ENCODE measurements around the gene MED28. TPM values are rescaled to one million over a fixed set of nuclear protein-coding genes. Genes with fewer than 3 reads are reported as not detected.

Gene MED28
- total RNA-seq, 1 experiment from 2014 or later: 43.1 TPM

GRCh38 chr4:17681281-17682221, 67.1 kb downstream of the MED28 start:
- ChIA-PET POLR2A (ENCODE audit: unreplicated experiment) (no interaction called here), CTCF (no interaction called here)
- no peaks in the 10 kb centered on the region for H3K36me3 ChIP-seq (ENCODE audit: low read depth)
- intact Hi-C loops (cut with micrococcal nuclease; ENCODE audit: unreplicated experiment): no loop called here
- no peaks in the 10 kb centered on the region for H3K79me2 ChIP-seq (ENCODE audit: low read depth)
- no peaks in the 10 kb centered on the region for H4K20me1 ChIP-seq (ENCODE audit: insufficient read depth)
- no peak overlapping the region for H3K4me3 ChIP-seq
- TF ChIP-seq CTCF (conservative IDR thresholded peaks at IDR 0.05) (no peak), EZH2 (IDR thresholded peaks at IDR 0.05; ENCODE audit: low read depth) (no peak)
- no peaks in the 10 kb centered on the region for H3K27me3 ChIP-seq (ENCODE audit: insufficient read depth, low read depth)
- no peaks in the 10 kb centered on the region for H3K9me3 ChIP-seq (ENCODE audit: insufficient read depth, low read depth)
- H3F3A ChIP-seq (ENCODE audit: insufficient read depth, low read depth): no peaks in the 10 kb centered on the region
- no peak overlapping the region for H3K27ac ChIP-seq
- no peak for DNase-seq
- BruUV-seq (replicated peaks): no TSS peak
- no peak overlapping the region for H3K4me2 ChIP-seq
- H3K9me2 ChIP-seq (ENCODE audit: insufficient read depth): no peaks in the 10 kb centered on the region
- no peaks in the 10 kb centered on the region for H3K4me1 ChIP-seq (replicated peaks; ENCODE audit: insufficient read depth)
- no peak overlapping the region for H2AFZ ChIP-seq

- Histone ChIP-seq H3K4me2 (no peak overlapping the region), H3K79me2 (ENCODE audit: low read depth) (no peaks in the 10 kb centered on the region), H3K36me3 (ENCODE audit: low read depth) (no peaks in the 10 kb centered on the region), H3K4me1 (replicated peaks; ENCODE audit: insufficient read depth) (no peaks in the 10 kb centered on the region), H4K20me1 (ENCODE audit: insufficient read depth) (no peaks in the 10 kb centered on the region), H3K4me3 (no peak overlapping the region), H3K27me3 (ENCODE audit: insufficient read depth, low read depth) (no peaks in the 10 kb centered on the region), H3K9me3 (ENCODE audit: insufficient read depth, low read depth) (no peaks in the 10 kb centered on the region), H3K9me2 (ENCODE audit: insufficient read depth) (no peaks in the 10 kb centered on the region), H3K27ac (no peak overlapping the region), H3F3A (ENCODE audit: insufficient read depth, low read depth) (no peaks in the 10 kb centered on the region), H2AFZ (no peak overlapping the region)
- DNase-seq: no peak
- POLR2A ChIA-PET (ENCODE audit: unreplicated experiment): no interaction called here
- BruUV-seq (replicated peaks): no TSS peak
- intact Hi-C loops (cut with micrococcal nuclease; ENCODE audit: unreplicated experiment): no loop called here
- TF ChIP-seq EZH2 (IDR thresholded peaks at IDR 0.05; ENCODE audit: low read depth) (no peak), CTCF (conservative IDR thresholded peaks at IDR 0.05) (no peak)
- CTCF ChIA-PET: no interaction called here
These were observed 67.8 kb downstream of the MED28 start for GRCh38 chr4:17682222-17682566.

Other genes with a start within 250 kb of the MED28 start
- gene QDPR, start 102.6 kb upstream of the MED28 start, total RNA-seq (2021): 14.0 and 27.8 TPM in 2 replicates
- gene CLRN2, start 99.5 kb upstream of the MED28 start, total RNA-seq (2021): not detected in 2 replicates
- gene LAP3, start 37.4 kb upstream of the MED28 start, total RNA-seq (2021): 43.9 and 45.0 TPM in 2 replicates
- not detected in 2 replicates for gene FAM184B, start 167.0 kb downstream of the MED28 start, total RNA-seq (2021)
- 53.2 and 54.2 TPM in 2 replicates for gene DCAF16, start 196.1 kb downstream of the MED28 start, total RNA-seq (2021)
- gene NCAPG, start 196.3 kb downstream of the MED28 start, total RNA-seq (2021): 36.8 and 53.7 TPM in 2 replicates

All from PC-9 (cell line).